HepG2 (cell line): Measurements from ENCODE around the gene ATG9A. TPM values are rescaled to one million over a fixed set of nuclear protein-coding genes. Genes with fewer than 3 reads are reported as not detected.

Experiments
- ARID2 ChIP-seq: sonication (generic); formaldehyde crosslinking; IDR thresholded peaks from 2 replicates; pipeline ENCODE4 v1.8.1; 2022; ENCODE audit warnings: mild to moderate bottlenecking, missing genetic modification reagents, borderline replicate concordance
- ATF5 ChIP-seq: sonication (generic); formaldehyde crosslinking; IDR thresholded peaks from 2 replicates; pipeline ENCODE4 v1.4.0; 2020; ENCODE audit warnings: mild to moderate bottlenecking, low read depth, missing genetic modification reagents
- ELF1 ChIP-seq: sonication (generic); formaldehyde crosslinking; IDR thresholded peaks from 2 replicates; pipeline ENCODE4 v1.4.0; 2020; ENCODE audit warnings: missing genetic modification reagents
- ETV6 ChIP-seq: sonication (generic); formaldehyde crosslinking; conservative IDR thresholded peaks from 2 replicates; pipeline ENCODE4 v1.4.0; 2020; ENCODE audit warnings: missing genetic modification reagents
- HMG20A ChIP-seq: IDR thresholded peaks from 2 replicates; pipeline ENCODE4 v1.6.1; 2016; ENCODE audit warnings: borderline replicate concordance
- JUNB ChIP-seq: sonication (generic); formaldehyde crosslinking; IDR thresholded peaks from 2 replicates; pipeline ENCODE4 v1.8.0; 2022; ENCODE audit warnings: missing genetic modification reagents, mild to moderate bottlenecking, borderline replicate concordance
- KDM6A ChIP-seq: IDR thresholded peaks from 2 replicates; pipeline ENCODE4 v1.6.1; 2016; ENCODE audit warnings: low read depth
- KLF9 ChIP-seq: IDR thresholded peaks from 2 replicates; pipeline ENCODE4 v1.6.1; 2016; ENCODE audit warnings: low read depth
- KMT2B ChIP-seq: IDR thresholded peaks from 2 replicates; pipeline ENCODE4 v1.6.1; 2016; ENCODE audit warnings: missing genetic modification reagents, missing compliant biosample characterization
- NFATC3 ChIP-seq: sonication (generic); formaldehyde crosslinking; IDR thresholded peaks from 2 replicates; pipeline ENCODE4 v1.5.1; 2020; ENCODE audit warnings: mild to moderate bottlenecking, missing genetic modification reagents
- POGK ChIP-seq: sonication (generic); formaldehyde crosslinking; conservative IDR thresholded peaks from 2 replicates; pipeline ENCODE4 v1.8.0; 2022; ENCODE audit warnings: mild to moderate bottlenecking, moderate library complexity, missing genetic modification reagents
- SNAPC2 ChIP-seq: sonication (generic); formaldehyde crosslinking; IDR thresholded peaks from 2 replicates; pipeline ENCODE4 v1.8.1; 2022; ENCODE audit warnings: mild to moderate bottlenecking, missing genetic modification reagents
- SYNCRIP ChIP-seq: fragments of 200-400 bp; formaldehyde crosslinking; IDR thresholded peaks from 2 replicates; pipeline ENCODE4 v1.6.1; 2018; ENCODE audit warnings: mild to moderate bottlenecking, low read depth, low read length; ENCODE audit not compliant: insufficient read depth
- ZBTB21 ChIP-seq: sonication (generic); formaldehyde crosslinking; IDR thresholded peaks from 2 replicates; pipeline ENCODE4 v1.4.0; 2020; ENCODE audit warnings: missing genetic modification reagents
- ZBTB42 ChIP-seq: sonication (generic); formaldehyde crosslinking; IDR thresholded peaks from 2 replicates; pipeline ENCODE4 v1.5.0; 2020; ENCODE audit warnings: mild to moderate bottlenecking, missing genetic modification reagents
- ZNF430 ChIP-seq: sonication (generic); formaldehyde crosslinking; IDR thresholded peaks from 2 replicates; pipeline ENCODE4 v1.9.0; 2021; ENCODE audit warnings: mild to moderate bottlenecking, missing genetic modification reagents
- ZNF484 ChIP-seq: sonication (generic); formaldehyde crosslinking; IDR thresholded peaks from 2 replicates; pipeline ENCODE4 v1.5.1; 2020; ENCODE audit warnings: mild to moderate bottlenecking, low read depth, missing genetic modification reagents, borderline replicate concordance
- ZNF562 ChIP-seq: sonication (generic); formaldehyde crosslinking; IDR thresholded peaks from 2 replicates; pipeline ENCODE4 v1.8.0; 2022; ENCODE audit warnings: missing genetic modification reagents, borderline replicate concordance
- ZNF572 ChIP-seq: sonication (generic); formaldehyde crosslinking; IDR thresholded peaks from 2 replicates; pipeline ENCODE4 v1.5.1; 2020; ENCODE audit warnings: mild to moderate bottlenecking, missing genetic modification reagents
- ZNF713 ChIP-seq: sonication (generic); formaldehyde crosslinking; IDR thresholded peaks from 2 replicates; pipeline ENCODE4 v1.4.0; 2020; ENCODE audit warnings: mild to moderate bottlenecking, missing genetic modification reagents
- ZNF816 ChIP-seq: sonication (generic); formaldehyde crosslinking; IDR thresholded peaks from 2 replicates; pipeline ENCODE4 v1.8.0; 2022; ENCODE audit warnings: missing genetic modification reagents, mild to moderate bottlenecking, borderline replicate concordance
- polyA plus RNA-seq, 8 experiments: library from polyadenylated mRNA; depleted of rRNA in 3 of 8; stranded (reverse) in 7 of 8; unstranded in 1 of 8; fragments of >200 nt; fragmentation: Illumina TruSeq in 4 of 8; extraction: Trizol in 4 of 8; gene quantifications; 2 replicates each; pipeline versions ENCODE4 v1.2.1 to v1.2.3, GENCODE V29; 2011 to 2016; ENCODE audit warnings: low read depth in 4 of 8, missing spikeins in 1 of 8, mixed read lengths in 1 of 8; ENCODE audit not compliant: insufficient read depth in 1 of 8
- total RNA-seq, 5 experiments: library from RNA; depleted of rRNA; stranded (reverse); fragments of >200 nt; fragmentation: Illumina TruSeq; extraction: Trizol; gene quantifications; 2 replicates each; pipeline ENCODE4 v1.2.3, GENCODE V29; 2016; ENCODE audit warnings: low read depth in 1 of 5
- TF ChIP-seq, protein P1 (sequence below): sonication (generic); formaldehyde crosslinking; conservative IDR thresholded peaks from 2 replicates; pipeline ENCODE4 v1.5.0; 2020; ENCODE audit warnings: missing genetic modification reagents
- TF ChIP-seq, protein P2 (sequence below): sonication (generic); formaldehyde crosslinking; IDR thresholded peaks from 2 replicates; pipeline ENCODE4 v1.4.0; 2020; ENCODE audit warnings: missing genetic modification reagents
- TF ChIP-seq, protein P3 (sequence below): sonication (generic); formaldehyde crosslinking; IDR thresholded peaks from 2 replicates; pipeline ENCODE4 v1.4.0; 2020; ENCODE audit warnings: missing genetic modification reagents, mild to moderate bottlenecking, borderline replicate concordance

Gene ATG9A
- total and polyA plus RNA-seq, 2 of the 13 experiments (the other 11 are each of a cell fraction or from before 2014, with no cell fraction given) = 35.0 to 131 TPM

DNA sequence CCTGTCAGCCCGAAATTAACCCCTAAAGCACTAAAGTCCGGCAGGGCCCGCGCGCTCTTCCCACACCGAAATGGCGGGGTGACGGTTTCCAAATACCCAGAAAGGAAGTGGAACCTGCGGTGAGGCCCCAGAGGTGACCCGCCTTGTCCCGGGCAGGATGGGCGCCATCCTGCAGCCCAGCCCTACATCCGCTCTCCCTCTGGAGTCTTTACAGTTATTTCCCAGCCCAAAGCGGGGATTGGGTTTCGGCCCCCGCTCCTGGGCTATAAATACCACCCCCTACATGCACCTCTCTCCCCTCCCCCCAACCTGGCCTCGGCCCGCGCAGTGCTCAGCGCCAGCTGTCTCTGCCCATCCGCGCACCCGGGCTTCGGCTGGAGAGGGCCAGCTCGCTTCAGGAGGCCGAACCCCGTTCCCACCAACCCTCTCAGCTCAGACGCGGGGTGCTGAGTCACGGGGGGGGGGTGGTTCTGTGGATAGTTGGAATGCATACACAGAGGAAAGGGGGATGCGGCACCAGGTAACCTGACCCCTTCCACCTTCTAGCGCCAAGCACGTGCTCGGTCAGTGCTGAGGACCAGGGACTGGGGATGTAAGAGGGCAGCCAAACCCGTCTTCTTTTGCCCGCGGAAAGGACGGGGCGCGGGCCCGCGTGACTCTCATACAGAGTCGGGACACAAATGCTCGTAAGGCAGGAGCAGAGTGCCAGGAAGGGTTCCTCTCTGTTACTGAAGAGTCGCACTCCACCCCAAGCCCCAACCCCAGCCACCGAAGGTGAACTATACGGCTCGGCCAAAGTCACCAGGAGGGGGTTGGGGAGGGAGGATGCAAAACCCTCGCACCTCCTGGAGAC, 23.7 kb upstream of the ATG9A start, which contains the start of gene TUBA4B (continued):
- TF ChIP-seq ZBTB21 (CRISPR knock-in tag) = no peak
- TF ChIP-seq ZBTB42 (CRISPR knock-in tag) = no peak
- TF ChIP-seq ZNF713 (CRISPR knock-in tag) = 0 out of 2 replicates have a peak, but pooled peaks have one; percentile 1
- TF ChIP-seq KMT2B (CRISPR knock-in tag) = no peak
- no peak for TF ChIP-seq ZNF562
- TF ChIP-seq ZNF572 (CRISPR knock-in tag) = no peak
- TF ChIP-seq HMG20A = no peak
- TF ChIP-seq ZNF484 (CRISPR knock-in tag) = no peak
- no peak for TF ChIP-seq SNAPC2
- TF ChIP-seq POGK (CRISPR knock-in tag) = no peak
- no peak for TF ChIP-seq ARID2
- TF ChIP-seq KDM6A (CRISPR knock-in tag) = no peak
- TF ChIP-seq, protein P1, sequence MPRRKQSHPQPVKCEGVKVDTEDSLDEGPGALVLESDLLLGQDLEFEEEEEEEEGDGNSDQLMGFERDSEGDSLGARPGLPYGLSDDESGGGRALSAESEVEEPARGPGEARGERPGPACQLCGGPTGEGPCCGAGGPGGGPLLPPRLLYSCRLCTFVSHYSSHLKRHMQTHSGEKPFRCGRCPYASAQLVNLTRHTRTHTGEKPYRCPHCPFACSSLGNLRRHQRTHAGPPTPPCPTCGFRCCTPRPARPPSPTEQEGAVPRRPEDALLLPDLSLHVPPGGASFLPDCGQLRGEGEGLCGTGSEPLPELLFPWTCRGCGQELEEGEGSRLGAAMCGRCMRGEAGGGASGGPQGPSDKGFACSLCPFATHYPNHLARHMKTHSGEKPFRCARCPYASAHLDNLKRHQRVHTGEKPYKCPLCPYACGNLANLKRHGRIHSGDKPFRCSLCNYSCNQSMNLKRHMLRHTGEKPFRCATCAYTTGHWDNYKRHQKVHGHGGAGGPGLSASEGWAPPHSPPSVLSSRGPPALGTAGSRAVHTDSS (CRISPR knock-in tag) = no peak
- no peak for TF ChIP-seq NFATC3 (CRISPR knock-in tag)
- no peak for TF ChIP-seq ETV6 (CRISPR knock-in tag)
- no peak for TF ChIP-seq KLF9 (CRISPR knock-in tag)
- no peak for TF ChIP-seq SYNCRIP
- TF ChIP-seq JUNB (CRISPR knock-in tag) = no peak
- no peak for TF ChIP-seq ZNF816 (CRISPR knock-in tag)
- no peak for TF ChIP-seq ATF5 (CRISPR knock-in tag)
- TF ChIP-seq, protein P2, sequence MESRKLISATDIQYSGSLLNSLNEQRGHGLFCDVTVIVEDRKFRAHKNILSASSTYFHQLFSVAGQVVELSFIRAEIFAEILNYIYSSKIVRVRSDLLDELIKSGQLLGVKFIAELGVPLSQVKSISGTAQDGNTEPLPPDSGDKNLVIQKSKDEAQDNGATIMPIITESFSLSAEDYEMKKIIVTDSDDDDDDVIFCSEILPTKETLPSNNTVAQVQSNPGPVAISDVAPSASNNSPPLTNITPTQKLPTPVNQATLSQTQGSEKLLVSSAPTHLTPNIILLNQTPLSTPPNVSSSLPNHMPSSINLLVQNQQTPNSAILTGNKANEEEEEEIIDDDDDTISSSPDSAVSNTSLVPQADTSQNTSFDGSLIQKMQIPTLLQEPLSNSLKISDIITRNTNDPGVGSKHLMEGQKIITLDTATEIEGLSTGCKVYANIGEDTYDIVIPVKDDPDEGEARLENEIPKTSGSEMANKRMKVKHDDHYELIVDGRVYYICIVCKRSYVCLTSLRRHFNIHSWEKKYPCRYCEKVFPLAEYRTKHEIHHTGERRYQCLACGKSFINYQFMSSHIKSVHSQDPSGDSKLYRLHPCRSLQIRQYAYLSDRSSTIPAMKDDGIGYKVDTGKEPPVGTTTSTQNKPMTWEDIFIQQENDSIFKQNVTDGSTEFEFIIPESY (CRISPR knock-in tag) = peak; percentile 85
- no peak; the same call in 1 of the 2 replicates for TF ChIP-seq ZNF430
- TF ChIP-seq, protein P3, sequence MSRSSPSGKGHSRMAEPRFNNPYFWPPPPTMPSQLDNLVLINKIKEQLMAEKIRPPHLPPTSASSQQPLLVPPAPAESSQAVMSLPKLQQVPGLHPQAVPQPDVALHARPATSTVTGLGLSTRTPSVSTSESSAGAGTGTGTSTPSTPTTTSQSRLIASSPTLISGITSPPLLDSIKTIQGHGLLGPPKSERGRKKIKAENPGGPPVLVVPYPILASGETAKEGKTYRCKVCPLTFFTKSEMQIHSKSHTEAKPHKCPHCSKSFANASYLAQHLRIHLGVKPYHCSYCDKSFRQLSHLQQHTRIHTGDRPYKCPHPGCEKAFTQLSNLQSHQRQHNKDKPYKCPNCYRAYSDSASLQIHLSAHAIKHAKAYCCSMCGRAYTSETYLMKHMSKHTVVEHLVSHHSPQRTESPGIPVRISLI = no peak
- TF ChIP-seq ELF1 (CRISPR knock-in tag) = no peak
